ENCODE measurements around the gene HSPB9.

DNA sequence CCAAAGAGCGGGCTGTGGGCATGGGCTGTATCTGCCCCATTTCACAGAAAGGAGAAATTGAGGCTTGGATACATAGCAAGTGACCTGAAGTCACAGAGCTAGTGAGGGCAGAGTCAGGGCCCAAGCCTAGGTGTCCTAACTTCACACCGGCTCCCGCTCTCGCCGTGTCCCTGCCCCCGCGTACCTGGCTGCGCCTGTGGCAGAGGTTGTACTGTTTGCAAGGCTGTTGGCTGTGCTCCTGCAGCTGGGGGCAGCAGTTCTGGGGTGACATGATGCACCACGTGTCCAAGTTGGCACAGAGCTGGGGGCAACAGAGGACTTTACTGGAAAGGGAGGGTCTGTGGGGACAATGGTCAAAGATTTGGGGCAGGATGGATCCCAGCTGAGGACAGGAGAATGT is 13.5 kb upstream of the HSPB9 start:
- TF ChIP-seq, protein P1, sequence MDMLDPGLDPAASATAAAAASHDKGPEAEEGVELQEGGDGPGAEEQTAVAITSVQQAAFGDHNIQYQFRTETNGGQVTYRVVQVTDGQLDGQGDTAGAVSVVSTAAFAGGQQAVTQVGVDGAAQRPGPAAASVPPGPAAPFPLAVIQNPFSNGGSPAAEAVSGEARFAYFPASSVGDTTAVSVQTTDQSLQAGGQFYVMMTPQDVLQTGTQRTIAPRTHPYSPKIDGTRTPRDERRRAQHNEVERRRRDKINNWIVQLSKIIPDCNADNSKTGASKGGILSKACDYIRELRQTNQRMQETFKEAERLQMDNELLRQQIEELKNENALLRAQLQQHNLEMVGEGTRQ (IDR thresholded peaks at IDR 0.05; ENCODE audit: low read length) = no peak
- TF ChIP-seq SP1 (IDR thresholded peaks at IDR 0.05; ENCODE audit: low read depth, low read length) (no peak), TAF1 (IDR thresholded peaks at IDR 0.05; ENCODE audit: low read depth, low read length) (no peak), RBBP5 (IDR thresholded peaks at IDR 0.05; ENCODE audit: borderline replicate concordance, low read depth, low read length) (no peak), JUN (IDR thresholded peaks at IDR 0.05; ENCODE audit: low read depth, low read length) (no peak), CHD1 (IDR thresholded peaks at IDR 0.05; ENCODE audit: low read depth, low read length) (no peak), RFX5 (IDR thresholded peaks at IDR 0.05; ENCODE audit: borderline replicate concordance, low read depth, low read length) (no peak), RXRA (IDR thresholded peaks at IDR 0.05; ENCODE audit: insufficient read depth, low read depth, low read length) (no peak), POLR2A (IDR thresholded peaks at IDR 0.05; ENCODE audit: control extremely low read depth in 1 of 2, low read depth in 2 of 2, low read length in 2 of 2) (no peak)
- TF ChIP-seq, protein P2, sequence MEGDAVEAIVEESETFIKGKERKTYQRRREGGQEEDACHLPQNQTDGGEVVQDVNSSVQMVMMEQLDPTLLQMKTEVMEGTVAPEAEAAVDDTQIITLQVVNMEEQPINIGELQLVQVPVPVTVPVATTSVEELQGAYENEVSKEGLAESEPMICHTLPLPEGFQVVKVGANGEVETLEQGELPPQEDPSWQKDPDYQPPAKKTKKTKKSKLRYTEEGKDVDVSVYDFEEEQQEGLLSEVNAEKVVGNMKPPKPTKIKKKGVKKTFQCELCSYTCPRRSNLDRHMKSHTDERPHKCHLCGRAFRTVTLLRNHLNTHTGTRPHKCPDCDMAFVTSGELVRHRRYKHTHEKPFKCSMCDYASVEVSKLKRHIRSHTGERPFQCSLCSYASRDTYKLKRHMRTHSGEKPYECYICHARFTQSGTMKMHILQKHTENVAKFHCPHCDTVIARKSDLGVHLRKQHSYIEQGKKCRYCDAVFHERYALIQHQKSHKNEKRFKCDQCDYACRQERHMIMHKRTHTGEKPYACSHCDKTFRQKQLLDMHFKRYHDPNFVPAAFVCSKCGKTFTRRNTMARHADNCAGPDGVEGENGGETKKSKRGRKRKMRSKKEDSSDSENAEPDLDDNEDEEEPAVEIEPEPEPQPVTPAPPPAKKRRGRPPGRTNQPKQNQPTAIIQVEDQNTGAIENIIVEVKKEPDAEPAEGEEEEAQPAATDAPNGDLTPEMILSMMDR (IDR thresholded peaks at IDR 0.05; ENCODE audit: control extremely low read depth in 1 of 3, insufficient read depth in 1 of 3, low read depth in 1 of 3, low read length in 3 of 3) = no peak

Data from H1 (cell line).